SK-N-SH treated with all-trans-retinoic acid at 6 μM for 48 hours (cell line): ENCODE data around the gene RBKS.

ENCODE experiments used
- BACH2 ChIP-seq: fragments of 250-450 bp; sonication (Bioruptor Pico); IDR thresholded peaks from 2 replicates; pipeline ENCODE4 v1.9.0; 2021; ENCODE audit warnings: mild to moderate bottlenecking, borderline replicate concordance
- CREB5 ChIP-seq: fragments of 250-450 bp; sonication (Bioruptor Pico); IDR thresholded peaks from 2 replicates; pipeline ENCODE4 v1.5.1; 2020; ENCODE audit warnings: low read depth, mild to moderate bottlenecking, moderate library complexity
- GLIS3 ChIP-seq: fragments of 250-450 bp; sonication (Bioruptor Pico); IDR thresholded peaks from 2 replicates; pipeline ENCODE4 v1.5.0; 2020; ENCODE audit warnings: mild to moderate bottlenecking, moderate library complexity
- TOX ChIP-seq: fragments of 250-450 bp; sonication (Bioruptor Pico); IDR thresholded peaks from 2 replicates; pipeline ENCODE4 v1.8.0; 2021; ENCODE audit warnings: mild to moderate bottlenecking, moderate library complexity, borderline replicate concordance
- ZNF565 ChIP-seq: fragments of 450-650 bp; formaldehyde crosslinking; conservative IDR thresholded peaks from 2 replicates; pipeline ENCODE4 v1.5.0; 2020; ENCODE audit warnings: low read depth, mild to moderate bottlenecking, moderate library complexity

GRCh38 chr2:27823569-27823968, 66.6 kb downstream of the RBKS start:
- TF ChIP-seq CREB5 (CRISPR knock-in tag) (no peak), TOX (CRISPR knock-in tag) (no peak), ZNF565 (CRISPR knock-in tag) (no peak), GLIS3 (CRISPR knock-in tag) (no peak), BACH2 (CRISPR knock-in tag) (no peak)
